Kidney tubule cell (primary cell): ENCODE measurements around the gene ZNF311.

Experiments used
- DNase-seq: peaks from one replicate; pipeline ENCODE4 v3.0.0-alpha.2; 2018; ENCODE audit warnings: low spot score

ZNF311 gene

DNA sequence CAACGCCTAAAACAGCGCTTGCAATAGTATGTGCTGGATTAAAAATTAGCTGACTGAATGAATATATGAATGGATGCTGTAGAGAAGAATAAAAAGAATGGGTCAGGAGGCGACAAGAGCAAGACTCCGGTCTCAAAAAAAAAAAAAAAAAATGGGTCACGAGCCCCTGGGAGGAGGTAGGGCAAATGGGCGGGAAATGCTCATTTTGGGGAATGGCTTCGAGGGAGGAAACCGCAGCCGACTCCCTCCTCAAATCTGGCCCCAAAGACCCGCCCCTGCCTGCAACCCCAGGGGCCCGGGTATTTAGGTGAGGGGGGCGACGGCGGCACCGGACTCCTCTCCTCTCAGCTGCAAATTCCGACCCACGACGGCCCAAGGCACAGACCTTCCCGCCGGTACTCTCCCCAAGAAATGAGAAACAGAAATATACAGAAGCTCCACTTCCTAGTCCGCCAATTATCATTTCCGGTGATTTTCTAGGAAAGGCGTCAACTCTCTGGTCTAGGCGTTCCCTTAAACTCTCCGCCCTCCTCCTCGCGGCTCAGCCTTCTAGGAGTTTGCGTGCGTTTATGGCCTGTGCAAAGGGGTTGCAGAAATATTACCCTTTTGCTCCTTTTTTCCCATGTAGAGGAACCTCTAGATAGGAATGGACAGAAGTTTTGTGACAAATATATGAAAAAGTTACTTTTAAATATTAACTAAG is at the start of gene ZNF311:
ZNF311 (minus strand) TSS at position 133 of the 703 bp plus-strand sequence. CDS start 1,361 bp downstream, outside the sequence.
- DNase-seq, result peak; percentile 63

DNA sequence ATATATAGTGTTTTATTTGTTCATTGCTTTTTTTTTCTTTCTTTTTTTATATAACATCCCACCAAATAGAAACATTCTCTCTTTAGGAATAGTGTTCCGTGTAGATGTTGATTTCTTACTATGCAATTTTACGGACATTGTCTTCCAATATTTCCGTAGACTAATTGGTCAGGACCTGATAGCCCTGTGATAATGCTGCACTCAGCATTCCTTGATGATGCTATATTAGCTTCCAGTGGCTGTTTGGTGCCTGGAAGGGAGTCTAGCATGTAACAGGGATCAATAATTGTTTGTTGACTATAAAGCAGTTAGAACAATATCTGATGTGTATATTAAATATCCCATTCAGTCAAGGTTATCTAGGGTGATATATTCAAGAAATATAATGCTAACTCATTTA is 46.6 kb upstream of the ZNF311 start:
- no peak for DNase-seq

DNA sequence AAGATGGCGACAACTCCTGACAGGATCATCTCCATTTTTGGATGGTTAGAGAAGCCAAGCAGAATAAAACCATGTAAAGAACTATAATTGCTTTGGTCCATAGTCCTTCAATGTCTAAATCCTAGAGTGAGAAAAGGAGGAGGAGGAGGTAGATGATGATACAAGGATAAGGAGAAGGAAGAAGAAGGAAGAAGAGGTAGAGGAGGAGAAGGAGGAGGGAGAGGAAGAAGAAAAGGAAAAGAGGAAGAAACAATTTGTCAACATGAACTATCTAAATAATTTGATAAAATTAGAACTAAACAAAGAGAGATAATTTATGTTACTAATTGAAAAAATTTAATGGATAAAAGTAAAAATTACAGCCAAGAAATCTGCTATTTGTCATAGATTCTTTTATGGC is 40.0 kb upstream of the ZNF311 start, which contains the start of gene OR2W1:
OR2W1 (minus strand) TSS at position 101 of the 400 bp plus-strand sequence; CDS start at position 101, 0 bp downstream.
- DNase-seq, result no peak

DNA sequence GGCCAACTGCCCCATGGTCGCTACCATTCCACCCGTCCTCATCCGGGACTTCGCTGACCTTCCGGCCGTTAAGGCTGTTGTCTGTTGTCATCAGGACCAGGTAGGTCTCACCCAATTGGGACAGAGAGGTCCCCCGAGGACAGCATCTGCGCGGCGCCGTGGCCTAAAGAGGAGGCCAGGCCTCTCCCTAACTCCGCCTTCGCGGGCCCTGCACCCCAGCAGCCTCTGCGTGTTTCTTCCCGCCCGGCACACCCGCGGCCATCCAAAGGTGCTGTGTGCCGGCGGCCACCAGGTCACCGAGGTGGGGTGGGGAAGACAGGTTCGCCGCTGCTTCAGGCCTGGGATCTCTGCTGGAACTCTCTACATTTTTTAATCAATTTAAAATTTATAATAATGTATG is 30.8 kb upstream of the ZNF311 start:
- no peak for DNase-seq

DNA sequence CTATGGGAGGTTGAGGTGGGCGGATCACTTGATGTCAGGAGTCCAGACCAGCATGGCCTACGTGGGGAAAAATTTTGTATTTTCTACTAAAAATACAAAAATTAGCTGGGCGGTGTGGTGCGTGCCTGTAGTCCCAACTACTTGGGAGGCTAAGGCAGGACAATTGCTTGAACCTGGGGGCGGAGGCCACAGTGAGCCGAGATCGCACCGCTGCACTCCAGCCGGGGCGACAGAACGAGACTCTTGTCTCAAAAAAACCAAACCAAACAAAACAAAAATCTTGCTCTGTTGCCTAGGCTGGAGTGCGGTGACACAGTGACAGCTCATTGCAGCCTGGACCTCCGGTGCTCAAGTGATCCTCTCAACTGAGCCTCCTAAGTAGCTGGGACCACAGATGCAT is 23.7 kb upstream of the ZNF311 start:
- no peak for DNase-seq

DNA sequence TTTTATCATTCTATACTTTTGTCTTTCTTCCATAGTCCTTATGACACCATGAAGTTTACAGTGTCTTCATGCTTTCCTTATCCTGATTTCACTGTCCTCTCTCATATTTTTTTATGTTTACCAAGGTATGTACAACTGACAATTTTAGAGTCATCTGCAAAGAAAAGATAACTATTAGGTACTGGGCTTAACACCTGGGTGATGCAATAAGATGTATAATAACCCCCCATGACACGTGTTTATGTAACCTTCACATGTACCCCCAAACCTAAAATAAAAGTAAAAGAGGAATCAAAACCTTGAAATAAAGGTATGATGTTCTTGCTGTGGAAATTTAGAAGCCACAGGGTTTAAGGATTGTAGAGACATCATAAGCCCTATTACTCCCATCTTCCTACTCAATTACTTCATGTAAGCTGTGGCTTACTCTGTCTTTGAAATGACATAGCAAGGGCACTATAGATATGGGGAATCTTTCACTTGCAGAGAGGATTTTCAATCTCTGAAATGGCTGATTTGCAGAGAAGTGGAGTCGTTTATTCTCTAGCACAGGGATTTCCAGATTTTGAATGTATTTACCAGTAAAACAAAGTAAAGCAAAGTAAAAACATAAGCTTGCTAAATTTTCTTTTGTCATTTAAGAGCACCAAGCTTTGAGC is 20.9 kb upstream of the ZNF311 start:
- DNase-seq, result no peak

DNA sequence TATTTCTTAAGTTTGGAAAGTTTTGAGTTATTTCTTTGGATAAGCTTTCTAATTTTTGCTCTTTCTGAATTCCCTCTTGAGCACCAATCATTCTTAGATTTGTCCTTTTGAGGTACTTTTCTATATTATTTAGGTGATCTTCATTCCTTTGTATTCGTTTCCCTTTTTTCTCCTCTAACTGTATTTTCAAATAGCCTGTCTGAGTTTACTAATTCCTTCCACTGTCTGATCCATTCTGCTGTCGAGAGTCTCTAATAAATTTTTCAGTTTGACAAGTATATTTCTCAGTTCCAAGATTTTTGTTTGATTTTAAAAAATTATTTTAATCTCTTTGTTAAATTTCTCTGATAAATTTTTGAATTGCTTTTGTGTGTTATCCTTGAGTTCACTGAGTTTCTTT is 16.3 kb upstream of the ZNF311 start:
- DNase-seq, result no peak

DNA sequence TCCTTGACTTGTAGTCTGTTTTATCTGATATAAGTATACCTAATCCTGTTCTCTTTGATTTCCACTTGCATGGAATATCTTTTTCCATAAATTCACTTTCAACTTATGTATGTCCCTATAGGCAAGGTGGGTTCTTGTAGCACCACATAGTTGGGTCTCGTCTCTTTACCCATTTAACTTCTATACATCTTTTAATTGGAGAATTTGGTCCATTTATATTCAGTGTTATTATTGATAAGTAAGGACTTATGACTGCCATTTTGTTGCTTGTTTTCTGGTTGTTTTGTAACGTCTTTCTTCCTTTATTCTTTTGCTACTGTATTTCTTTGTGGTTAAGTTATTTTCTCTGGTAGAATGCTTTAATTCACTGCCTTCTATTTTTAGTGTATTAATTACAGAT is 14.5 kb upstream of the ZNF311 start:
- no peak for DNase-seq

DNA sequence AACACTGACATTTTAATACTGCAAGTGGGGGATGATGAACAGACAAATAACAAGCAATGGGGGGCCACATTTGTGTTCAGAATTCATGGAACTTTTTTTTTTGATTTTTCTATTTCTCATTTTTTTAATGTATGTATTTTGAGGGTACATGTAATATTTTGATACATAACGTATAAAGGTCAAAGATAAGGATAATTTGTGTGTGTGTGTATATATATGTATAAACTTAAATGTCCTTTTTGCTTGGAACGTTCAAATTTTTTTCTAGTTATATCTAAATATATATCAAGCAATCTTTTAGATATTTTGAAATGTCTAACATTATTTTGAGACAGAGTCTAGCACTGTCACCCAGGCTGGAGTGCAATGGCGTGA is 12.3 kb upstream of the ZNF311 start:
- no peak for DNase-seq

DNA sequence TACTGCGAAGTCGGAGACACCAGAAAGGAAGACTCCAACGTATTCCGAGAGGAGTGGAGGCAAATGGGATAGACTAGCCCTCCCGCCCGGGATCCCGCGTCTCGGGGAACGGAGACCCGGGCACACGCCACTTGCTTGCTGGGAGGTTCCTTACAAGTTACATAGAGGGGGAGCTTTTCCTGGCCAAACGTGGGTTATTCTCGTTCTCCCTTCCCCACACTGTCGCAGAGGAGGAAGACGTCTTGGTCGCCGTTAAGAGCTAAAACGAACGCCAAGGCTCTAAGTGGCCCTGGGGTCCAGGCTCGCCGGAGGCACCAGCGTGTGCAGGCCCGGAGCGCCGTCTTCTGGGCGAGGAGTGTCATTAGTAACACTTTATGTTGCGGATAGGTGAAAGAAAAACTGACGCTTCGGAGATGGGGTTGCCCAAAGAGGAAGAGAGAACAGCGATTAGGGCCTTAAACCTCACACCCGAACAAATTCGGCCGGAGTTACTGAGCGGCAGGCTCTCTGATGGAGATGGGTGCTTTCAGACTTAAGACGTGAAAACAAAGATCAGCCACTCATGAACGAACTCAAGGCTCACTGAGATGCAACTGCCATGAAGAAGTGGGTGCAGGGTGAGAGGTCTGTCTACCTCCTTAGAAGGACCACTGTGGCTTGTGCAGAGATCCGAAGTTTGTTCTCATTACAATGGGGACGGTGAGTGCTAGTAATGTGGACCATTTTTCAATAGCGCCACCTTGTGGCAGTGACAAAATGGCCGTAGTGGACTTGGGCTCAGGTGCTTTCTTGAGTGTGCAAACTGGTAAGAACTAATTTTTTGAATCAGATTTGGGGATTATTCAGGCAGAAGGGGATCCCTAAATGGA is 11.7 kb upstream of the ZNF311 start:
- peak; percentile 76 for DNase-seq

DNA sequence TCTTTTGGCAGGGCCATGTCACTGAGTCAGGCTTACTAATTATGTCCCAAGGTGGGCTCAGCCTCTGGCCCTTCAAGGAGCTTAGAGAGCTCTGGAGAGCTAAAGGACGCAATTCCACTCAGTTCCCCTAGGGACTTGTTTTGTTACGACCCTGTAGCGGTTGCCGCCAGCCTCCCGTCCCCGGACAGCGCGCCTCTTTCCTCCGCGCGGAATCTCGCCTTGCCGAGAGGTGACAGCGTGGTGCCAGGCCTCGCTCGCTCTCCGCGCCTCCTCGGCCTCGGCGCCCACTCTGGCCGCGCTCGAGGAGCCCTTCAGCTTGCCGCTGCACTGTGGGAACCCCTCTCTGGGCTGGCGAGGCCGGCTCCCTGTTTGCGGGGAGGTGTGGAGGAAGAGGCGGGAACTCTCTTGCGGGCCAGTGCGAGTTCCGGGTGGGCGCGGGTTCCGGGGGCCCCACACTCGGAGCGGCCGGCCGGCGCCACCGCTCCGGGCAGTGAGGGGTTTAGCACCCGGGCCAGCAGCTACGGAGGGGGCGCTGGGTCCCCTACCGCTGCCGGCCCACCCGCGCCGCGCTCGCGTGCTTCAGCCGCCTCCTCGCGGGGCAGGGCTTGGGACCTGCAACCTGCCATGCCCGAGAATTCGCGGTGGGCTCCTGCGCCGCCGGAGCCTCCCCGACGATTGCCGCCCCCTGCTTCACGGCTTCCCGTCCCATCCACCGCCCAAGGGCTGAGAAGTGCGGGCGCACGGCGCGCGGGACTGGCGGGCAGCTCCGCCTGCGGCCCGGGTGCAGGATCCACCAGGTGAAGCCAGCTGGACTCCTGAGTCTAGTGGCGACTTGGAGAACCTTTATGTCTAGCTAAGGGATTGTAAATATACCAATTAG is 9.9 kb upstream of the ZNF311 start:
- peak; percentile 4 for DNase-seq

DNA sequence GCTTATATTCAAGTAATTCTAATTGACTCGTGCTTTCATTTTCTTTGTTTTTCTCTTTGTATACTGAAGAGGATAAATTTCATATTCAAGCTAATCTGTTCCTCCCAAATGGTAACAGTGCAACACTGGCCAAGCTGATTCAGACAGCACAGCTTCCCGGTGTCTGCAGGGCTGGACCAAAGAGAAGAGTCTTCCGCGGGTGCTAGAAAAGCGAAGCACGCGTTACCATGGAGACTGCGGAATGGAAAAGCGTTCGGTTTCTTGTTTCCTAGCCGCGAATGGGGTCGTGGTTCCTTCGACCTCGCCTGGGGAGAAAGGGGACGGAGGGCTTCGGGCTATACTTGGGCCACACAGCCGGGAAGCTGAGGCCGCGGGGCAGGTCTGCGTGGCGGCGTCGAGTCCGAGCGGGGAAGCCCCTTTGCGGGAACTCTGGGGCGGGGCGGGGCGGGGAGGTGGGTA is 6.2 kb upstream of the ZNF311 start:
- peak; percentile 47 for DNase-seq

DNA sequence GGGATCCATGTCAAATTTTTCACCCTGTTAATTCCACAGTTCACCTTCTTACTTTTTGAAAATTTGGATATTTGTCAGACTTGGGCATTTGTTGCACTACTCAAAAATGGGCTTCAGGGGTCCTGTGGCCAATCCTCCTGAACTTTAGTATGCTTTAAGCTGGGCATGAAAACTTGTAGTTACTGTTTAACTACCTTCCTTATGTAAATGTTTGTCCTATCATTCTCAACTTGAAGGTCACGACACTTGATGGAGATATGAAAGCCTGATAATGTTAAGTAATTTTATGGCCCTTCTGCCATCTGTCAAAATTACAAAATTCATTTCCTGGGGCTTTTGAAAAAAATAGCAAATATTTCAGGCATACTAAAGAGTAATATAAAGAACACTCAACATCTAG is 4.2 kb upstream of the ZNF311 start:
- DNase-seq, result no peak

DNA sequence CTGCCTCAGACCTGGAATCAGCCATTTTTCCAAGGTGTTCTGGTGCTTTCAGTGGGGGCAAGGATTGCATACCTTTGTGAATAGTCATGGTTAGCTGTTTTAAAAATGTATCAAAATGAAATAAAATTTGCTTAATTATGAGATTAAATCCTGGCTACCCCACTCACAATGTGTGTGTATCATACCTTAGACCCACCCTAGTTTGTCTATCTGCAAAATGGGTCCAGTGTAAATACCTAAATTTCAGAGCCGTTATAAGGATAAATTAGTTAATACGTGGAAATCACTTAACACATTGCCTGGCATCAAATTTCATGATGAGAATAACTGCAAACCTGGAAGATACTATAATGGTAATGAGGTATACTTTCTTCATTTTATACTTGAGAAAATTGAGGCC is 3.0 kb upstream of the ZNF311 start:
- no peak for DNase-seq

DNA sequence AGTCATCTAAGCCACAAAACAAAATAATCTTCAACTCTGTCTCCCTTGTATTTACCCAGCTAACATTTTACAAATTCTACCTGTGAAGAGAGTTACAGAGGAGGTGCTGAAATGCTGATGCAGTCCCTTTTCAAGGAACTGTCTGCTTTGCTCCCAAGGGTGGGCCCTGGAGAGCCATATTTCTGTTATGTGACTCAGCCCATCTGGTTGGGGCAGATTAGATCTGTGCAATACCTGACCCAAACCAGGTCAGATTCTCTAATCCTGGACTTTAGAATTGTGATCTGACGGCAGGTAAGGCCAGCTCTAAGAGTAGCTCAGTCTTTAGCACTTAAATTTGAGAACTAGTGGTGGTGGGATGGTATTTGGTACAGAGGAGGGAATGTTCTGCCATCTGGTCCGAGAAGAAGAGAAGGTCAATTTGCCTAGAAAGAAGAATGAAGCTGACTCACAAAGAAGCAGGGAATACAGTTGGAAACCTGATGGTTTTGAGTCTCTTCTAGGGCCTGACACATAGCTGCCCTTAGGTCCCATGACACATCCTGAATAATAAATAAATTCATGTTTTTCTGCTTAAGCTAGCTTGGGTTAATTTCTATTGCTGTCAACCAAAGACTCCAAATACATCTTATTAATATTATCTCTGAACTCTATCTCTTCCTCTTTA is 8.1 kb downstream of the ZNF311 start:
- DNase-seq, result no peak

DNA sequence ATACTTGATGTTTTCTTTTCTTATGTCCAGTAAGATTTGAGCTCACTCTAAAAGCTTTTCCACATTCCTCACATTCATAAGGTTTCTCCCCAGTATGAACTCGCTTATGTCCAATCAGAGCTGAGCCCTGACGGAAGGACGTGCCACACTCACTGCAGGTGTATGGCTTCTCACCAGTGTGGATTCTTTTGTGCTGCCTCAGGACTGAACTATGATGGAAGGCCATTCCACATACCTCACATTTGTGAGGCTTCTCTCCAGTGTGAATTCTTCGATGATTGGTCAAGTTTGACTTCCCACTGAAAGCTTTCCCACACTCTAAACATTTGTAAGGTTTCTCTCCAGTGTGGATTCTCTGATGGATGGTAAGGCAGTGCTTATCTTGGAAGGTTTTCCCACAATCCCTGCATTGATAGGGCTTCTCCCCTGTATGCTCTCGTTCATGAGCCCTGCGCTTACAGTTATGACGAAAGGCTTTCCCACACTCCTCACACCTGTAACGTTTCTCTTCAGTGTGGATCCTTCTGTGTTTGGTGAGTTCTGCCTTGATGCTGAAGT is 9.9 kb downstream of the ZNF311 start:
- peak; percentile 44 for DNase-seq

DNA sequence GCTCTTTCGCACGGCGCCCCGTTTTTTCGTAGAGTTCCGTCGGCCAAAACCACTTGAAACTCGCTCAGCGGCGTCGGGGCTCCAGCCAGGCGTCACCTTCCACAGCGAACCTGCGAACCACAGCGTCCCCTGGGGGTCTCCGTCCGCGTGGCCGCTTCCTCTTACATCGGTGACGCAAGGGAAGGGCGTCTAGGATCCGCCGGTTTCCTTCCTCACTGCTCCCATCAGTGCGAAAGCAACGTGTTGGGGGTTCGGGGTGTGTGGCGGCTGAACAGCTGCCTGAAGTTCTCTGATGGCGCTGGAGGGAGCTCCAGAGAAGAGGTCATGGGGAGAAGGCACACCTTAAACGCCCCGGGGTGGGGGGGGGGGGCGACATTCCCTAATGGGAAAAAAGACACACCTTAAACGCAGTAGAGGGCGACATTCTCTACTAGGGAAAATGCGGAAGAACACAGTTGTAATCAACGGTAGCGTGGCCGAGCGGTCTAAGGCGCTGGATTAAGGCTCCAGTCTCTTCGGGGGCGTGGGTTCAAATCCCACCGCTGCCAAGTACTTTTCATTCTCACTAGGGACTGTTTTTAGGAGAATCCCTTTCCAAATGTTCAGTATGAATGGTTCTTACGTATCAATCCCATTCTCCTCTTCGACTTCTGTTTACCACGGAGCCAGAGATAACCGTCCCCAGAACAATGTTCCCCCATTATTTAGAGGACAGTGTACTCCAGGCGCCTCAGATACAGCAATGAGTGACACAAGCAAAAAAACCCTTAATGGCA is 16.4 kb downstream of the ZNF311 start:
- DNase-seq, result peak; percentile 58

DNA sequence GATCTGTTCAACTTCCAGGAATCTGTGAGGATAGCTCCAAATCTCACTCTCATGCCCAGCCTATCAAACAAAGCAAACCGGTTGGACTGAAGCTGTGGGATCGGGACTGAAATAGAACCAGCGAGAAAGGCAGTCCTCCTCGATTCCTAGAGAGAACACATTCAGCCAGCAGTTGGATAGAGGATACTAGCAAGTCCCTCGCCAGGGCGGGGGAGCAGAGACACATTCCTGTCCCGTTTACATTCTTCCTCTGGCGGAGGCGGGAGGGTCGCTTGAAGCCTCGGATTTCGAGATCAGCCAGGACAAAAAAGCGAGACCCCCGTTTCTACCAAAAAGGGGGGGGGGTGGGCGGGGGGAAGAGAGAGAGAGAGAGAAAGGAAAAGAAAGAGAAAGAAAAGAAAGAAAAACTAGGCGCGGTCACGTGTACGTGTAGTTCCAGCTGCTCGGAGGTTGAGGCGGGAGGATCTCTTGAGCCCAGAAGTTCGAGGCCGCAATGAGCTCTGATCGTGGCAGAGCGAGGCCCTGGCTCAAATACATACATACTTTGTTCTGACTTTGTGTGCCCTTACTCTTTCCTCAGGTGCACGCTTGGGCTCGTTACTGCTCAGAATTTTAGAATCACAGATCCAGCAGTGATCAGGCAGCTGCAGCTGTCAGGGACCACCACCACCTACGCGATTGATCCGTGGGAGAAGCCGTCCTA is 19.5 kb downstream of the ZNF311 start:
- DNase-seq, result peak; percentile 97

DNA sequence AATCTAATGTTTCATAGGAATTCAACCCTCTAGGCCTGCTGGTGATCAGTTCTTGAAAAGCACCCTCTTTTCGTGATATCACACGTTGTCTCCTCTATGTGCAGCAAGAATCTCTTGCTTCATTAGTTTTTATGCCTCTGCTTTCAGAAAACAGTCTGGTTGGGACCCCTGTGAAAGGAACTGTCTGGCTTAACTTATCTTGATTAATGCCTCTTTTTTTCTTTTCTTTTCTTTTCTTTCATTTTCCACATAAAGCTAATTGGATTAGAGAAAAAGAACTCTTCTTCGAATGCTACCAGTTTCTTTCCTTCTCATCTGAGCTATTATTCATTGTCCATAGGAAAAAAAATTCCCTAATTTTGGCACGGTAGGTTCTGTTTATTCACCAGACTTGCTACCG is 21.3 kb downstream of the ZNF311 start:
- no peak for DNase-seq
